Stomach (tissue), 9 donors: ENCODE results near the gene HSF4. TPM values are rescaled to one million over a fixed set of nuclear protein-coding genes. Genes with fewer than 3 reads are reported as not detected.

Experiments used
- DNase-seq, 2 donors: peaks; one replicate each; pipeline versions ENCODE4 v3.0.0 to v3.0.0-alpha.2; 2013 to 2019
- H3K27ac ChIP-seq, 5 donors: fragments of 200-600 bp in 4 of 5; sonication (generic) in 4 of 5; one replicate each; pipeline ENCODE4 v1.5.1; 2013 to 2019; ENCODE audit warnings: mild to moderate bottlenecking in 1 of 5, moderate library complexity in 1 of 5
- H3K27me3 ChIP-seq, 3 donors: fragments of 200-600 bp; sonication (generic); one replicate each; pipeline ENCODE4 v1.5.1; 2017 to 2019; ENCODE audit warnings: mixed run types in 1 of 3
- H3K36me3 ChIP-seq, 4 donors: fragments of 200-600 bp; sonication (generic); 1 replicate in 3 of 4; 2 replicates in 1 of 4; pipeline ENCODE4 v1.5.1; 2016 to 2019
- H3K4me1 ChIP-seq, 4 donors: fragments of 200-600 bp; sonication (generic); one replicate each; pipeline ENCODE4 v1.5.1; 2016 to 2019
- H3K4me3 ChIP-seq, 4 donors: fragments of 200-600 bp; sonication (generic) in 3 of 4; one replicate each; pipeline ENCODE4 v1.5.1; 2016 to 2019; ENCODE audit warnings: mild to moderate bottlenecking in 1 of 4
- H3K9me3 ChIP-seq, 4 donors: fragments of 200-600 bp; sonication (generic); one replicate each; pipeline ENCODE4 v1.5.1; 2016 to 2019
- EP300 ChIP-seq: sonication (generic); formaldehyde crosslinking; IDR thresholded peaks from one replicate; pipeline ENCODE4 v1.6.1; 2017; ENCODE audit warnings: antibody characterized with exemption
- POLR2A ChIP-seq, 4 donors: fragments of 450-650 bp; IDR thresholded peaks; one replicate each; pipeline ENCODE4 v1.6.1; 2016; ENCODE audit warnings: antibody characterized with exemption in 4 of 4, control low read depth in 2 of 4, mild to moderate bottlenecking in 1 of 4, moderate library complexity in 1 of 4
- POLR2AphosphoS5 ChIP-seq, 3 donors: sonication (generic); formaldehyde crosslinking; IDR thresholded peaks; one replicate each; pipeline ENCODE4 v1.6.1; 2016; ENCODE audit warnings: antibody characterized with exemption in 3 of 3
- WGBS, 5 donors: extraction: QIAGEN DNeasy Blood & Tissue Kit in 3 of 5; methylation state at CpG; one replicate each; pipeline versions ENCODE4 v1.1.5 to v1.1.7; 2013 to 2018; 5-methylcytosine and 5-hydroxymethylcytosine counted together
- intact Hi-C: fragments of 100-400 bp; cut with DNase I; formaldehyde crosslinking; loops from one replicate; pipeline ENCODE4 v1.15.1; 2023; ENCODE audit warnings: low total_unique reads
- polyA plus RNA-seq, 3 donors: library from polyadenylated mRNA; stranded (reverse); fragments of 200-250 nt; gene quantifications; one replicate each; pipeline ENCODE4 v1.2.3, GENCODE V29; 2013
- total RNA-seq, 5 donors: library from RNA; depleted of rRNA; stranded (reverse); fragments of >200 nt; gene quantifications; one replicate each; pipeline versions ENCODE4 v1.1.0 to v1.2.3, GENCODE V29; 2014 to 2016
- TF ChIP-seq, protein P1 (sequence below), 7 experiments: fragments of 450-650 bp in 4 of 7; fragments of 200-600 bp in 3 of 7; sonication (generic) in 3 of 7; IDR thresholded peaks; one replicate each; pipeline ENCODE4 v1.5.1; 2016 to 2019; ENCODE audit warnings: antibody characterized with exemption in 7 of 7, control low read depth in 2 of 7, mild to moderate bottlenecking in 1 of 7
- donor health status: healthy with polysubstance abuse.
- donor health status: Bipolar disorder and iron deficiency.
- donor health status: healthy.

HSF4 gene
- total and polyA plus RNA-seq, 8 donors: 9.5 to 630 (median 32.2) TPM

GRCh38 chr16:67150833-67151396, 13.6 kb upstream of the HSF4 start, which contains the start of gene B3GNT9:
TSS of gene B3GNT9 (minus strand) at chr16:67150998. CDS start at chr16:67150485, 513 bp downstream.
- peak within 1 kb of the TSS; percentile 61 to 72 (median 63) for H3K4me3 ChIP-seq
- TF ChIP-seq EP300: no peak
- TF ChIP-seq POLR2A (IDR thresholded peaks at IDR 0.05): no peak
- TF ChIP-seq, protein P1, sequence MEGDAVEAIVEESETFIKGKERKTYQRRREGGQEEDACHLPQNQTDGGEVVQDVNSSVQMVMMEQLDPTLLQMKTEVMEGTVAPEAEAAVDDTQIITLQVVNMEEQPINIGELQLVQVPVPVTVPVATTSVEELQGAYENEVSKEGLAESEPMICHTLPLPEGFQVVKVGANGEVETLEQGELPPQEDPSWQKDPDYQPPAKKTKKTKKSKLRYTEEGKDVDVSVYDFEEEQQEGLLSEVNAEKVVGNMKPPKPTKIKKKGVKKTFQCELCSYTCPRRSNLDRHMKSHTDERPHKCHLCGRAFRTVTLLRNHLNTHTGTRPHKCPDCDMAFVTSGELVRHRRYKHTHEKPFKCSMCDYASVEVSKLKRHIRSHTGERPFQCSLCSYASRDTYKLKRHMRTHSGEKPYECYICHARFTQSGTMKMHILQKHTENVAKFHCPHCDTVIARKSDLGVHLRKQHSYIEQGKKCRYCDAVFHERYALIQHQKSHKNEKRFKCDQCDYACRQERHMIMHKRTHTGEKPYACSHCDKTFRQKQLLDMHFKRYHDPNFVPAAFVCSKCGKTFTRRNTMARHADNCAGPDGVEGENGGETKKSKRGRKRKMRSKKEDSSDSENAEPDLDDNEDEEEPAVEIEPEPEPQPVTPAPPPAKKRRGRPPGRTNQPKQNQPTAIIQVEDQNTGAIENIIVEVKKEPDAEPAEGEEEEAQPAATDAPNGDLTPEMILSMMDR (IDR thresholded peaks at IDR 0.05): peak in 1 of 7 experiments; percentile 13
- peak in 2 of 3 donors; percentile 6 to 21 for TF ChIP-seq POLR2AphosphoS5 (IDR thresholded peaks at IDR 0.05)
- 1 to 3% (median 2%) methylated on average over 19 to 34 of the region's 34 CpGs for WGBS, 5 donors
- H3K27ac ChIP-seq: peak within 1 kb of the TSS; percentile 75 to 91 (median 86)
- intact Hi-C loops: loop anchor here (5.0 kb wide), 1 partner anchor 174 kb away; no protein-coding TSS in a partner anchor
- no peaks in the 10 kb centered on the region for H3K9me3 ChIP-seq
- H3K36me3 ChIP-seq: peaks cover 15 to 45% (median 35%) of the 10 kb centered on the region in 4 donors
- peaks cover 20 to 45% (median 41%) of the 10 kb centered on the region in 4 donors for H3K4me1 ChIP-seq
- H3K27me3 ChIP-seq: peaks cover 0 to 30% (median 0%) of the 10 kb centered on the region in 3 donors
- peak; percentile 67 to 91 for DNase-seq

GRCh38 chr16:67151431-67152097, 13.0 kb upstream of the HSF4 start:
- Histone ChIP-seq H3K9me3 (no peaks in the 10 kb centered on the region), H3K4me3 (peak overlapping the region; percentile 61 to 72 (median 63)), H3K27ac (peak overlapping the region in 4 of 5 donors; percentile 75 to 91 (median 87)), H3K27me3 (peaks cover 0 to 30% (median 0%) of the 10 kb centered on the region in 3 donors), H3K36me3 (peaks cover 9 to 39% (median 29%) of the 10 kb centered on the region in 4 donors), H3K4me1 (peaks cover 26 to 51% (median 45%) of the 10 kb centered on the region in 4 donors)
- TF ChIP-seq POLR2AphosphoS5 (IDR thresholded peaks at IDR 0.05) (no peak), POLR2A (IDR thresholded peaks at IDR 0.05) (no peak), EP300 (no peak)
- TF ChIP-seq, protein P1 (IDR thresholded peaks at IDR 0.05): no peak
- DNase-seq: peak in 1 of 2 donors; percentile 17
- WGBS, 5 donors: 45 to 61% (median 47%) methylated on average over 8 of the region's 8 CpGs
- intact Hi-C loops: loop anchor here (5.0 kb wide), 1 partner anchor 174 kb away; no protein-coding TSS in a partner anchor

DNA sequence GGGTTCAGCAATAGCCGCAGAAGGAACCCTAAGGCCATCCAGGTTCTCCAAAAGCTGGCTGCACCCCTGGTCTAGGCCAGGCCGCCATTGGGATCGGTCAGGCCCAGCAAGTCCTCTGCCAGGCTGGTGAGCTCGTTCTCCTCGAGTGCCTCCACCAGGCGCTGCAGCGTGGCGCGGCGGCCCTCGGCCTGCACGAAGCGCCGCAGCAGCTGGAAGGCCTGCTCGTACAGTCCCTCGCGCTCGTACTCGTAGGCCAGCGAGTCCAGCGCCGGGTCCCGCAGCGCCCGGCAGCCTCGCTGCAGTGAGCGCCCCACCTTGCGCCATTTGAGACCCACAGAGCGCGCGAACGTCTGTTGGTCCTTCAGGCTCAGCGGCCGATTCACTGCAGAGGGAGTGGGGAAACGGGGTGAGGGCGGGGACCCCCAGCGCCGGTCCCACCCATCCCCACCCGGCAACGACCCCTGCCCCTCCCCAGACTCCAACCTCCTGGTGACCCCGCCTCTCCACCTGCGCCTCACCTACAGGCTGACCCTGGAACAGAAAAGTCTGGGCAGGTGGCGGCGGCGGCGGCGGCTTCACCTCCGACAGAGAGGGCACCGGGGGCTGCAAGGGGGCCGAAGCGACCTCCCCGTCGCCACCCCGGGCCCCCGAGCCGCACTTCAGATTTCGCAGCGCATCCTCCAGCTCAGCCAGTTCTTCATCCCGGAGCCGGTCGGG, 9.8 kb upstream of the HSF4 start:
- H3K9me3 ChIP-seq: no peaks in the 10 kb centered on the region
- peak in 1 of 2 donors; percentile 30 for DNase-seq
- H3K4me3 ChIP-seq: peak overlapping the region in 2 of 4 donors; percentile 28 to 42
- peaks cover 40 to 72% (median 65%) of the 10 kb centered on the region in 4 donors for H3K4me1 ChIP-seq
- intact Hi-C loops: loop anchor here (5.0 kb wide), 1 partner anchor 177 kb away; no protein-coding TSS in a partner anchor
- TF ChIP-seq POLR2A (IDR thresholded peaks at IDR 0.05): no peak
- no peak for TF ChIP-seq POLR2AphosphoS5 (IDR thresholded peaks at IDR 0.05)
- TF ChIP-seq, protein P1 (IDR thresholded peaks at IDR 0.05): no peak
- no peak for TF ChIP-seq EP300
- no peak overlapping the region for H3K27ac ChIP-seq
- WGBS, 5 donors: 42 to 52% (median 51%) methylated on average over 44 to 61 of the region's 61 CpGs
- peaks cover 0 to 23% (median 0%) of the 10 kb centered on the region in 3 donors for H3K27me3 ChIP-seq
- peaks cover 0 to 8% (median 3%) of the 10 kb centered on the region in 4 donors for H3K36me3 ChIP-seq
